Adipose tissue (tissue), 3 donors: ENCODE data around the gene DMBT1. TPM values are rescaled to one million over a fixed set of nuclear protein-coding genes. Genes with fewer than 3 reads are reported as not detected.
"Not testable (repeated sequence)": the region's sequence is repeated elsewhere in the genome, so short reads cannot be mapped to it uniquely, and the experiment has no call there.

ENCODE experiments used
- H3K27ac ChIP-seq: one replicate; pipeline ENCODE4 v1.5.1; 2013; ENCODE audit warnings: low read depth, low read length
- WGBS, 3 donors: extraction: QIAGEN DNeasy Blood & Tissue Kit; methylation state at CpG; one replicate each; pipeline ENCODE4 v1.1.7; 2013; 5-methylcytosine and 5-hydroxymethylcytosine counted together
- polyA plus RNA-seq, 3 donors: library from polyadenylated mRNA; stranded (reverse); fragments of 200-250 nt; gene quantifications; one replicate each; pipeline ENCODE4 v1.2.3, GENCODE V29; 2013
- donor health status: healthy with polysubstance abuse.
- donor health status: Bipolar disorder and iron deficiency.
- donor health status: healthy.

DMBT1 gene
- polyA plus RNA-seq, 3 donors, result 0.03 to 0.63 (median 0.11) TPM

GRCh38 chr10:122567056-122567660 is 6.6 kb downstream of the DMBT1 start:
- WGBS, 3 donors, result 55 to 71% (median 60%) methylated on average over 5 of the region's 5 CpGs
- no peak overlapping the region for H3K27ac ChIP-seq

GRCh38 chr10:122568551-122568950 is 8.0 kb downstream of the DMBT1 start:
- H3K27ac ChIP-seq, result no peak overlapping the region
- WGBS, 3 donors, result 87 to 93% (median 88%) methylated on average over 8 of the region's 8 CpGs

- no peak overlapping the region for H3K27ac ChIP-seq
- WGBS, 3 donors, result 70 to 77% (median 75%) methylated on average over 6 of the region's 6 CpGs
Observed at GRCh38 chr10:122570920-122571319, 10.4 kb downstream of the DMBT1 start.

DNA sequence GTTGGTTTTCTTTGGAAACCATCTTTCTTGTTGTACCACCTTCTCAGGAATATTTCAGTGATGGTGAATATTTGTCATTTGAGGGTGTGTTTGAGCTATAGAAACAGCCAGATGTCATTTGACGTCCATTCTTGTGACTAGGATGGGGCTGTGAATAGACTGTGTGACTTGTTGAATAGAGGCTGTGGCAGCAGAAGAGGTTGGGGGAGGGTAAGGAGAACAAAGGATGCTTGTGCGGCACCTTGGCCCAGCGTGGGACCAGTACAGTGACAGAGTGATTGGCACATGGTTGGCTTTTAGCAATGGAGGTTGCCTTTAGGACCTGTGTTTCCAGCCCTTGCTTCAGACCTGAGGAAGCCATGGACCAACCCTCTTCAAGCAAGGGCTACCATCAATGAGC is 11.3 kb downstream of the DMBT1 start:
- no peak overlapping the region for H3K27ac ChIP-seq
- WGBS, 3 donors, result 84 to 91% (median 89%) methylated on average over 3 of the region's 3 CpGs

- H3K27ac ChIP-seq, result no peak overlapping the region
- WGBS, 3 donors, result 31 to 97% (median 57%) methylated on average over 3 of the region's 3 CpGs
Observed at GRCh38 chr10:122575776-122576175, 15.2 kb downstream of the DMBT1 start.

DNA sequence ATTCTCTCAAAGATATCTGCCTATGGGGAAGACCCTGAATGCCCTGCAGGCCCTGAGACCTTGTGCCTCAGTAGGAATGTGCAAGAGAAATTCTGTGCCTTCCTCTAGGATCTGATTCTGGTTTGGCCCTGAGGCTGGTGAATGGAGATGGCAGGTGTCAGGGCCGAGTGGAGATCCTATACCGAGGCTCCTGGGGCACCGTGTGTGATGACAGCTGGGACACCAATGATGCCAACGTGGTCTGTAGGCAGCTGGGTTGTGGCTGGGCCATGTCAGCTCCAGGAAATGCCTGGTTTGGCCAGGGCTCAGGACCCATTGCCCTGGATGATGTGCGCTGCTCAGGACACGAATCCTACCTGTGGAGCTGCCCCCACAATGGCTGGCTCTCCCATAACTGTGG is 15.7 kb downstream of the DMBT1 start:
- 80 to 81% (median 81%) methylated on average over 6 of the region's 6 CpGs for WGBS, 3 donors
- H3K27ac ChIP-seq, result no peak overlapping the region

GRCh38 chr10:122577311-122577885 is 16.8 kb downstream of the DMBT1 start:
- whole genome bisulfite sequencing, 3 donors, result 84 to 87% (median 86%) methylated on average over 12 of the region's 12 CpGs

DNA sequence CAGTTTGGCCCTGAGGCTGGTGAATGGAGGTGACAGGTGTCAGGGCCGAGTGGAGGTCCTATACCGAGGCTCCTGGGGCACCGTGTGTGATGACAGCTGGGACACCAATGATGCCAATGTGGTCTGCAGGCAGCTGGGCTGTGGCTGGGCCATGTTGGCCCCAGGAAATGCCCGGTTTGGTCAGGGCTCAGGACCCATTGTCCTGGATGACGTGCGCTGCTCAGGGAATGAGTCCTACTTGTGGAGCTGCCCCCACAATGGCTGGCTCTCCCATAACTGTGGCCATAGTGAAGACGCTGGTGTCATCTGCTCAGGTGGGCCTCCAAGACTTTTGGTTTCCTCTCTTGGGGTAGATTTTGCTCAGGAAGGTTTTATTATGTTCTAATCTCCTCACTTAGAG is 25.5 kb downstream of the DMBT1 start:
- H3K27ac ChIP-seq, result not testable (repeated sequence)
- WGBS, 3 donors, result 88 to 92% (median 91%) methylated on average over 5 to 7 of the region's 7 CpGs

More at GRCh38 chr10:122577311-122577885, 16.8 kb downstream of the DMBT1 start:
- no peak overlapping the region for H3K27ac ChIP-seq

DNA sequence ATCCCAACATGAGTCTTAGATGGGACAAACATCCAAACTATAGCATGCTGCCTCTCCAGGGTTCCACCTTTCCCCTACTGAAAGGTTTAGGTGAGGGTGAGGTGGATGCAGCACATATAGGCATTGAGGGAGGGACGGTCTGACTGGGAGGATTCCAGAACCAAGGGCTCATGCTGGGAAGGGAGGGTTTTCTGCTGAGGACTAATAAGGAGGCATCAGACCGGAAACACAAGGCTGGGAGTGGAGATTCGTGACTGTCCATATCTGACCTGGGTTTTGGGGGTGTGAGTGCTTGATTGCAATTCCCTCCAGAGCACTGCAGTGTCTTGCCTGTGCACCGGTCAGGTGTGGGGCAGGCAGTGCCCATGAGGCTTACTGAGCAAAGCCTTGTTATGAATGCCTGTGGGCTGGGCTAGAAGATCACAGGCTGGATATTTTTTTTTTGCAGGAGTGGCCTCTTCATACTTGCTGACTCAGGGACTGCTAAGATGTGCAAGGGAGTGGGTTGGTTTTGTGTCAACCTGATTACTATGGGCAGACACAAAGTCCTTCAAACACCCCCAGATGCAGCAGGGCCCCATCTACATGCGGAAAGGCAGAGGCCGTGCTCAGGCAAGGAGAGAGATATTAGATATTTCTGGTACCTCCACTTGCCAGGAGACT is 26.7 kb downstream of the DMBT1 start:
- WGBS, 3 donors, result 90 to 93% (median 92%) methylated on average over 6 of the region's 6 CpGs
- H3K27ac ChIP-seq, result no peak overlapping the region

GRCh38 chr10:122588381-122588780 is 27.8 kb downstream of the DMBT1 start:
- H3K27ac ChIP-seq, result no peak overlapping the region
- 79 to 93% (median 82%) methylated on average over 3 of the region's 3 CpGs for WGBS, 3 donors

DNA sequence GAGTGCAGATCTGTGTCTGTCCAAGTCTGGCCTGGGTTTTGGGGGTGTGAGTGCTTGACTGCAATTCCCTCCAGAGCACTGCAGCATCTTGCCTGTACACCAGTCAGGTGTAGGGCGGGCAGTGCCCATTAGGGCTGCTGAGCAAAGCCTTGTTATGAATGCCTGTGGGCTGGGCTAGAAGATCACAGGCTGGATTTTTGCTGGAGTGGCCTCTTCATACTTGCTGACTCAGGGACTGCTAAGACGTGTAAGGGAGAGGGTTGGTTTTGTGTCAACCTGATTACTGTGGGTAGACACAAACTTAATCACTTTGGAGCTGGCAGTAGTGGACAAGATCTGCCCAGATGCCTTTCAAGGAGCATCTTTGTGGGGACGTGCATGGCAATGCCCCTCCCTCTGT is 29.6 kb downstream of the DMBT1 start:
- 81 to 87% (median 81%) methylated on average over 3 of the region's 3 CpGs for WGBS, 3 donors
- no peak overlapping the region for H3K27ac ChIP-seq

DNA sequence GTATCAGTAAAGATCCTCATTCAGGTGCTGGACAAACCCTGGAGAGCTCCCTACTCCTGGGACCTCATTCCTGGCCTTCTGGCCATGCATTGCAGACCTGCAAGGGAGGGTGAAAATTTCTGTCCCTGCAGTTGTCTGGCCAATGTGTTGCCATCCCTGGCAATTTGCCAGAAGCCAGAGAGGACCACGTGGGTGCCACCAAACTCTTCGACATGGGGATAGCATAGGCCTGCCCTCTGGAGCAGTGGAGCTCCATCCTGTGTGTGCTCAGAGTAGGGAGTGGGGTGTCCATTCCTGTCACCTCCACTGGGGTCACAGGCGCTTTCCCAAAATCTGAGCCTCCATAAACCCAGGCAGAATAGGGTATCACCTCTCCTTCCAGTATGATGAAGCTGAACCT is 31.2 kb downstream of the DMBT1 start:
- no peak overlapping the region for H3K27ac ChIP-seq
- WGBS, 3 donors, result 67 to 76% (median 75%) methylated on average over 3 of the region's 3 CpGs

DNA sequence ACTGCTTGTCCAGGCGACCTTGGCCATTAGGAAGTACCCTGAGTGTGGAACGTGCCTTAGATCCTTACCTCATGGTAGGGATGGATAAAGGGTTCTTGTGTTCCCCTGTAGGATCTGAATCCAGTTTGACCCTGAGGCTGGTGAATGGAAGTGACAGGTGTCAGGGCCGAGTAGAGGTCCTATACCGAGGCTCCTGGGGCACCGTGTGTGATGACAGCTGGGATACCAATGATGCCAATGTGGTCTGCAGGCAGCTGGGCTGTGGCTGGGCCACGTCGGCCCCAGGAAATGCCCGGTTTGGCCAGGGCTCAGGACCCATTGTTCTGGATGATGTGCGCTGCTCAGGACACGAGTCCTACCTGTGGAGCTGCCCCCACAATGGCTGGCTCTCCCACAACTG is 31.6 kb downstream of the DMBT1 start:
- no peak overlapping the region for H3K27ac ChIP-seq
- WGBS, 3 donors, result 78 to 86% (median 84%) methylated on average over 10 of the region's 10 CpGs

GRCh38 chr10:122617476-122618270 is 57.1 kb downstream of the DMBT1 start:
- 81 to 89% (median 83%) methylated on average over 10 of the region's 10 CpGs for WGBS, 3 donors
- no peak overlapping the region for H3K27ac ChIP-seq

DNA sequence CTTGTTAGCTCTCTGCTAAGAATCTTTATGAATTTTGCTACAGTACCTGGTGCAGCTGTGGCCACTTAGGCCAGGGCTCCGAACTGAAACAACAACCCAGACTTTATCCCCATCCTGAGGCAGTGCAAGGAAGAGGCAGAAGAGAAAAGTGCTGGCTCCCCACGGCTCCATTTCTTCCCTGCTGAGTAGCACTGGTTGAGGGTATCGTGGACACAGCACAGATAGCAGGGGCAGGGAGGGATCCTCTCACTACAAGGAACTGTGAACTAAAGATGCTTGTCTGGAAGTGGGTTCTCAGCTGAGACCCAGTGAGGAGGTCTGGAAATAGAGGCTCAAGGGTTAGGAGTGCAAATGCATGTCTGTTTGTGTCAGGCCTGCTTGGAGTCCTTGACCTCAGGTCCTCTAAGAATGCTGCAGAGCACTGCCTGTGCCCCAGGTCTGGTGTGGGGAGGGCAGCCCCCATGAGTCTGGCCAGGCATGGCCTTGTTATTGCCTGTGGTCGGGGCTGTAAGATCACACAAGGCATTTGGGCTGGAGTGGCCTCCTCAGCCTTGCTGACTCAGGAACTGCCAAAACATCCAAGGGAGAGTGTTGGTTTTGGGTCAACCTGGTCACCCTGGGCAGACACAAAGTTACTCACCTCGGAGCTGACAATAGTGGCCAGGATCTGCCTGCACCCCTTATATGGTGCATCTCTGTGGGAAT is 58.1 kb downstream of the DMBT1 start:
- no peak overlapping the region for H3K27ac ChIP-seq
- 62 to 87% (median 71%) methylated on average over 5 of the region's 5 CpGs for WGBS, 3 donors

- not testable (repeated sequence) for H3K27ac ChIP-seq
- 88 to 93% (median 89%) methylated on average over 8 of the region's 8 CpGs for WGBS, 3 donors
Observed at GRCh38 chr10:122620961-122621360, 60.4 kb downstream of the DMBT1 start.

DNA sequence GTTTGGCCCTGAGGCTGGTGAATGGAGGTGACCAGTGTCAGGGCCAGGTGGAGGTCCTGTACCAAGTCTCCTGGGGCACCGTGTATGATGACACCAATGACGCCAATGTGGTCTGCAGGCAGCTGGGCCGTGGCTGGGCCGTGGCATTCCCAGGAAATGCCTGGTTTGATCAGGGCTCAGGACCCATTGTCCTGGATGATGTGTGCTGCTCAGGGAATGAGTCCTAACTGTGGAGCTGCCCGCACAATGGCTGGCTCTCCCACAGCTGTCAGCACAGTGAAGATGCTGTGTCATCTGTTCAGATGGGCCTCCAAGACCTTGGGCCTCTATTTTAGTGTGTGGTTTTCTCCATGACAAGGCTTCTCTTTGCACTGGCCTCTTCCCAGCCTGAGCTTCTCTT is 64.0 kb downstream of the DMBT1 start:
- H3K27ac ChIP-seq, result no peak overlapping the region
- 86 to 95% (median 86%) methylated on average over 5 of the region's 5 CpGs for WGBS, 3 donors

GRCh38 chr10:122630526-122630925 is 70.0 kb downstream of the DMBT1 start:
- 92 to 97% (median 94%) methylated on average over 6 of the region's 6 CpGs for WGBS, 3 donors

GRCh38 chr10:122632031-122632430 is 71.5 kb downstream of the DMBT1 start:
- 75 to 91% (median 75%) methylated on average over 5 of the region's 5 CpGs for WGBS, 3 donors
- no peak overlapping the region for H3K27ac ChIP-seq

More at GRCh38 chr10:122630526-122630925, 70.0 kb downstream of the DMBT1 start:
- H3K27ac ChIP-seq, result no peak overlapping the region
